Skin epidermis (tissue), 12 donors: Measurements from ENCODE around the gene HOXD9.

ENCODE experiments used
- H3K27ac ChIP-seq, 21 experiments: fragments of 200-600 bp; sonication (generic) in 11 of 21; one replicate each; pipeline ENCODE4 v1.5.0; 2020; ENCODE audit warnings: mild to moderate bottlenecking in 3 of 21, inconsistent platforms in 2 of 21, moderate library complexity in 2 of 21
- H3K4me3 ChIP-seq, 7 experiments: fragments of 200-600 bp; sonication (generic) in 2 of 7; one replicate each; pipeline ENCODE4 v1.5.0; 2020; ENCODE audit warnings: inconsistent platforms in 2 of 7, mild to moderate bottlenecking in 2 of 7, moderate library complexity in 1 of 7

Gene HOXD9

GRCh38 chr2:176120364-176121189, 1.9 kb upstream of the HOXD9 start:
- peak overlapping the region in 9 of 21 experiments; percentile 3 to 91 (median 76) for H3K27ac ChIP-seq
- H3K4me3 ChIP-seq = peak overlapping the region in 2 of 7 experiments; percentile 1 to 50

- H3K4me3 ChIP-seq = peak overlapping the region; percentile 26 to 62 (median 41)
- H3K27ac ChIP-seq = peak overlapping the region in 17 of 21 experiments; percentile 2 to 91 (median 75)
Observed at GRCh38 chr2:176121190-176122051, 1.1 kb upstream of the HOXD9 start.

DNA sequence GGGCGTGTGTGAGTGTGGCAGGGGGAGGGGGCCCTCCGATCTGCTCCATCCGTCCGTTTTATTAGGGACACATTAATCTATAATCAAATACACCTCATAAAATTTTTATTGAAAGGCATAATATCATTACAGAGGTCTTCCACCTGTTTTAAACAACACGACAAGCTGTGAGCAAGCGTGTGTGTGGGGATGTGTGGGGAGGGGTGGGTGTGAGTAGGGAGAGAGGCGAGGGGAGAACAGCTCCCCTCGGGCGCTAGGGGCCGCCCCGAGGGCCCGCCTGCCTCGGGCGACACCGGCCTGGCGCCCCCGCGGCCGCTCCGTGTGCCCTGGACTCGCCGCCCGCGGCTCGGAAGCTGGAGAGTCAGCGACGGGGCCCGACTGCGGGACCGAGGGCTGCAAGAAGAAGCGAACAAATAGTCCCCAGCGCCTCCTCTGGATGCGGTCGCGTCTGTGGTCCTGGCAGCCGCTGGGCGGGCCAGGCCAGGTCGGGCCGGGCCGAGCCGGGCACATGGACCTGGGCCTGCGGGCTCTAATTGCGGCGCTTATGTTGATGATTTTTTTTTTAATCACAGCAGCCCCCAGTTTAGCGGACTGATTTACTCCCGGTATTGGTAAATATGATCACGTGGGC, 352 bp upstream of the HOXD9 start:
- H3K27ac ChIP-seq = peak overlapping the region in 18 of 21 experiments; percentile 19 to 91 (median 74)
- H3K4me3 ChIP-seq = peak overlapping the region; percentile 26 to 62 (median 41)

GRCh38 chr2:176123411-176124109, 1.0 kb downstream of the HOXD9 start:
- H3K27ac ChIP-seq = peak overlapping the region in 17 of 21 experiments; percentile 19 to 91 (median 76)
- peak overlapping the region; percentile 26 to 62 (median 41) for H3K4me3 ChIP-seq

DNA sequence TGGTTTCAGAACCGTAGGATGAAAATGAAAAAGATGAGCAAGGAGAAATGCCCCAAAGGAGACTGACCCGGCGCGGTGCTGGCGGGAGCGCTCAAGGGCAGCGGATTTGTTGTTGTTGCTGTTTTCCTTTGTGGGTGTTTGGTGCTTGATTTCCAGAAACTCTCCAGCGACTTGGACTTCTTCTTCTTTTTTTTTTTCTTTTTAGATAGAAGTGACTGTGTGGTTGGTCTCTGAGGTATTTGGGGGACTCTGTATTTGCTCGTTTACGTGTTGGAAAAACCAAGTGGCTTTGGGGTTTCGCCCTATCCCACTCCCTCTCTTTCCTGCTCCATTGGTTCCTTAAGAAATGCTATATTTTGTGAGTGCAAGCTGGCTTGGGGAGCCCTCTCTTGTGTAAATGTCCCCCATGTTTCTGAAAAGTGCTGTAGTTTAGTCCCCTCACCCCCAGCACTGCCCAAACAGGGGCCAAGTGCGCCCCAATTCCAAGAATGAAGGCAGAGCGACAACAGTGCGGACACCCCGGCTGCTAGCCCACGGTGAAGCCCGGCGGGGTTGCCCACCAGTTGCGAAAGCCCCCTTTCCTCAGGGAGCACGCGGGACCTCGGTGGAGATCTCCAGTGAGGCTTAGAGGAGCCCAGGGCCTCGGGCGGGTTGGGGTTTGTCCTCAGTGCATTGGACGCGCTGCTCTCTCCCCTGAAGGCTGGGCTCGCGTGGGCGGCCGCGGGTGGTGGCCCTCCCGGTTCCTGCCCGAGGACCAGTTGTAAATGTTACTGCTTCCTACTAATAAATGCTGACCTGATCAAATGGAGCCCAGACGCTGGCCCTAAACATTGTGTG, 1.8 kb downstream of the HOXD9 start:
- peak overlapping the region in 5 of 7 experiments; percentile 32 to 62 (median 48) for H3K4me3 ChIP-seq
- peak overlapping the region in 13 of 21 experiments; percentile 6 to 91 (median 63) for H3K27ac ChIP-seq

GRCh38 chr2:176124947-176125771, 2.6 kb downstream of the HOXD9 start:
- H3K4me3 ChIP-seq = no peak overlapping the region

DNA sequence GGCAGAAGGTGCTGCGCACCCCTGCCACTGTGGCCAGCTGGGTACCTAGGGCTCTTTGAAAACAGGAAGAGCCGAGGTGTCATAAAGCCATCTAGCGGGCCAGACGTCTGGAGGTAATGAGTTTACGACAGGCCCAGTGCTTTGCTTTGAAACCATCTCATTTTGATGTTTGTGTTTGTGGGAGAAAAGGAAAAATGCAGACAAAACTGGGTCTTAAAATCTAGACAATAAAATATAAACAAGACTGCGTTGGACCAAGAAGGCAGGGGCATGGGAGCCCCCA, 3.2 kb downstream of the HOXD9 start:
- H3K27ac ChIP-seq = peak overlapping the region in 6 of 21 experiments; percentile 6 to 91 (median 70)
- no peak overlapping the region for H3K4me3 ChIP-seq

More at GRCh38 chr2:176124947-176125771, 2.6 kb downstream of the HOXD9 start:
- peak overlapping the region in 10 of 21 experiments; percentile 6 to 91 (median 65) for H3K27ac ChIP-seq

DNA sequence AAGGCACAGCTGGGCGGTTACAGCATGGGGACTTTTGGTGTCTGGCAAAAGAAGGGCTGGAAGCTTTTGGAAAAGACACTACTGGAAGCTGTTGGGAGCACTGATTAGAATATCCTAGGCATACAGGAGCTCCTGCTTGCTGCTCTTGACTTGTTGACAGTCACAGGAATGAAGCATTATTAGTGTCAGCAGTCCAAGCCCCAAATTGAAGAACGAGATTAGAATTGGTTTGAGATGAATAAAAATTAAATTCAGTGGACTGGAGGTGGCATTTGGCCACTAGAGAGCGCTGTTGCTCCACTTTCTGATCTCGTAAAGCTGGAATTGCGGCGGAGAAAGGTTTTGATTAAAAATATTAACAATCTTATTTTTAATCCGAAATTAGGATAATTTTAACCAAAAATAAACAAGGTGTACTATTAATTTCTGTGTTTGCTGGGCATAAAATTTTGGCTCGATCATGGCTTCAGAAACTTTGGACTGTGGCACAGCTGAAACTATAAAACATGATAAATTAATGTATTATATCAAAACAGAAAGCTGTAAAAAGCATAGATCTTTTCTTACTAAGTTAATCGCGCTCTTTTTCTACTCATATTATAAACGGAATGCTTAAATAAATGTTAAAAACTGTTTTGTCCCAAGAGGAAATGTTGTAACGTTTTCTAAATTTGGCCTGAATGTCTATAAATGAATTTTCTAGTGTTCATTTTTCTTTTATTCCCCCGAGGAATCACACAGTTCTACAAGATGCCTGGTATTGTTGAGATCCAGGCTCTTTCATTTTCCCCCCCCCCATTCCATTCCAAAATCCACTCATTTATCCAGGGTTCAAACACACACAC, 4.6 kb downstream of the HOXD9 start:
- peak overlapping the region in 5 of 21 experiments; percentile 0 to 95 (median 94) for H3K27ac ChIP-seq

DNA sequence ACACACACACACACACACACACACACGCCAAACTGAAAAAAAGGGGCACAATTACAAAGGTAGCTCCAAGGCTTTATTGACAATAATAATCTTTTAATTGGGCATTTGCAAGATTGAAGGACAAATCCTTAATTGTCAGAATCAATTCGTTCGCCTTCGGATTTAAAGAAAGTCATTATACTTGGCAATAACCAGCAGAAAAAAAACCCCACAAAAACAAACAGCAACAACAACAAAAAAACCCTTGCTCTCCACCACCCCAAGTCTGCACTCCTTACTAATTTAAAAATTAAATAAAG, 5.2 kb downstream of the HOXD9 start:
- Histone ChIP-seq H3K27ac (peak overlapping the region in 10 of 21 experiments; percentile 79 to 95 (median 86)), H3K4me3 (peak overlapping the region in 3 of 7 experiments; percentile 2 to 55 (median 44))

More for the DNA sequence above, 4.6 kb downstream of the HOXD9 start:
- no peak overlapping the region for H3K4me3 ChIP-seq

DNA sequence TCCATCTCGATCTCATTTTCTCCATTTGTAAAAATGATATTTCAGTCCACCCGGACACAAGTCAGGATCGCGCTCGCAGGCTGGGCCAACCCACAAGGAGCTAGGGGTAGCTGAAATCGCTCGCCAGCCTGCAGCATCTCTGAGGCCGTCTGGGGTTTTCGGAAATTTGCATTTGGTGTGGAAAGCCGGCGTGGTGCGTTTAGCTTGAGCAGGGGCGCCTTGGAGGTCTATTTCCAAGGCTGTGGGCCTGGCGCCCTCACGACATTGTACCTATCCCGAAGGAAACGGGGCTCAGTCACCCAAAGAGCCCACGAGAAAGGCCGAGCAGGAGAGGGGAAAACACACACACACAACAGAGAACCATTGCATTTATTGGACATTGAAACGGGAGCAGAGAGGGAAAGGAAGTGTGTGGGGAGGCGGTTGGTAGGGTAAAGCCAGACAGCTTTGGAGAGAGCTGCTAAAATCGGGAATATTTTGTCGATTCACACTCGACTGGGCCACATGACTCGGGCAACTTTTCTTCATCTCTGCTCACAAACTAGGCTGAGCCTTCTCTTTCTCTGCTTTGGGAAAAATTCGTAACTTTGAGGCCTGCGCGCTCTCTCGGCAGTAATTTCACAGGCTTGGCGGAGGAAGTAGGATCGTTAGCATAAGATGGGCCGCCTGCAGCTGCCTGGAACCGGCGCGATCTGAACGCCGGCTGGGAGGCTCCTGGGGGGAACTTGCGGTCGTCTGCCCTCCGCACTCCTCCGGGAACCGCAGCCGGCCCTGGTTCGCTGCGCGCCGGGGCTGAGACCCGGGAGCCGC, 5.9 kb downstream of the HOXD9 start:
- Histone ChIP-seq H3K27ac (peak overlapping the region in 19 of 21 experiments; percentile 24 to 95 (median 86)), H3K4me3 (peak overlapping the region in 6 of 7 experiments; percentile 23 to 55 (median 47))

DNA sequence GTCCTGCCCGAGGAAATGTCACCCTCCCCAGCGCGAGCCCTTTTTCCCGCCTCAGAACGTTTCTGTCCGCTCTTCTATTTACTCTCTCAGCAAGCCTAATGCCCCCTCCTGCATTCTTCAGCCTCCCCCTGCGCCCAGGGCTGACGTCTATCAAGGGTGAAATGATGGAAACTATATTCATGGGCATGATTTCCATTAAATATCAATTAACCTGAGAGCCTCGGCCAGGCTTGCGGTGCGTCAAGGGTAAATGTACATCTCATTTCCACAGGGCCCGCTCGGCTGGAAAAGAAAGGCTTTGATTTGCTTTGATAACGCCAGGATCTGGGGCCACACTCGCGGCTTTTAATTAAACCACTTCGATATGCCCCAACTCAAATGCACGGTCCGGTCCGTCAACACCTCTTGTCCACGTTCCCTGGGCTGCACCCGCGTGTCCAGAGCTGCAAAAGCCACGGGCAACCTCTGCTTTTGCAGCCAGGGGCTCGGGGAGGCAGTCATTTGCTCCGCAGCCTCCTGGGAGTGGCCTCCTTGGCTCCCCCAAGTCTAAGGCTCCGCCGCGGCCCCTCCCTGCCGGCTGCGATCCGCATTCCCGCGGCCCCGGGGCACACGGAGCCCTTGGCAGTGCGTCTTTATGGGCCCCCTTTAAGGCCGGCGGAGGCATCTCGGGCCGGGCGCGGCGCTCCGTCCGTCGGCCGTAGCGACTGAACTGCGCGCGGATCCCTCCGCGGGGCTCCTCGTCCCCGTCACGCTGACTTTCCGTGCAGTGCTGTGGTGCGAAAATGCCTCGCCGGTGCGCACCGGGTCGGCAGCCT, 6.7 kb downstream of the HOXD9 start, which contains the start of gene HOXD8:
Gene HOXD8, plus strand, starts transcription at position 724 of the 815 bp plus-strand sequence. CDS start 662 bp downstream, outside the sequence.
- peak within 1 kb of the TSS; percentile 32 to 95 (median 84) for H3K27ac ChIP-seq
- peak within 1 kb of the TSS; percentile 30 to 55 (median 44) for H3K4me3 ChIP-seq

DNA sequence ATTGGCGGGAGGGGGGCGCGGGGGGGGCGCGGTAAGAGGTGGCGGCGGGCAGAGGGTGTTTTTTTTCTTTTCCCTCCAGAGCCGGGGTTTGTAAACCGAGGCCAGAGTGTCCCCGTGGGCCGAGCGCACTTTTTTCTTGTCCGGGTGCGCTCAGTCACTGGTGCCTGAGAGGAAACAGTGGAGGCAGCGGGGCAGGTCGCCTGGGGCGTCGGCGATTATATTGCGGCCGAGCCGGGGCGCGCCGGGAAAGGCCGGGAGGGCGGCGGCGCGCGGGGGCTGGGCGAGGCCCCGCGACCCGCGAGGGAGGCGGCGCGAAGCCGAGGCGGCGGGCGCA, 7.3 kb downstream of the HOXD9 start:
- Histone ChIP-seq H3K27ac (peak overlapping the region; percentile 32 to 95 (median 84)), H3K4me3 (peak overlapping the region; percentile 23 to 55 (median 44))

DNA sequence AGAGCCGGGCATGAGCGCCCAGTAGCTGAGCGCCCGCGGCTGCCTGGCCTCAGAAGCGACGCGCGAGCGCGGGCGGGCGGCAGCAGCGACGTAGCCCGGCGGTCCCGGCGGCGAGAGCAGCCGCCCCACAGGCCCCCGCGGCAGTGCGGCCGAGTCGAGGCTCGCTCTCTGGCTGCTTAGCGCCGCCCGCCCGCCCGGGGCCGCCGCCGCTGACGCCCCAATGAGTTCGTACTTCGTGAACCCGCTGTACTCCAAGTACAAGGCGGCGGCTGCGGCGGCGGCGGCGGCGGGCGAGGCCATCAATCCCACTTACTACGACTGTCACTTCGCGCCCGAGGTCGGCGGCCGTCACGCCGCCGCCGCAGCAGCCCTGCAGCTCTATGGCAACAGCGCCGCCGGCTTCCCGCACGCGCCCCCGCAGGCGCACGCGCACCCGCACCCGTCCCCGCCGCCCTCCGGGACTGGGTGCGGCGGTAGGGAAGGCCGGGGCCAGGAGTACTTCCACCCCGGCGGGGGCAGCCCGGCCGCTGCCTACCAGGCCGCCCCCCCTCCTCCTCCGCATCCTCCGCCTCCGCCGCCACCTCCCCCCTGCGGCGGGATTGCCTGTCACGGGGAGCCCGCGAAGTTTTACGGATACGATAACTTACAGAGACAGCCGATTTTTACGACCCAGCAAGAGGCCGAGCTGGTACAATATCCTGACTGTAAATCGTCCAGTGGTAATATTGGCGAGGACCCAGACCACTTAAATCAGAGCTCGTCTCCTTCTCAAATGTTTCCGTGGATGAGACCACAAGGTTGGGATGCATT, 7.8 kb downstream of the HOXD9 start:
- H3K4me3 ChIP-seq = peak overlapping the region; percentile 30 to 55 (median 44)
- peak overlapping the region; percentile 25 to 95 (median 84) for H3K27ac ChIP-seq
